Measurements from ENCODE around the gene SLC38A11. TPM values are rescaled to one million over a fixed set of nuclear protein-coding genes. Genes with fewer than 3 reads are reported as not detected.
"Not testable (repeated sequence)": the region's sequence is repeated elsewhere in the genome, so short reads cannot be mapped to it uniquely, and the experiment has no call there.

The SLC38A11 gene
- total RNA-seq, 1 experiment from 2014 or later: not detected

- TF ChIP-seq EZH2 (IDR thresholded peaks at IDR 0.05; ENCODE audit: borderline replicate concordance, low read depth, low read length, poor library complexity, severe bottlenecking) (no peak), CTCF (conservative IDR thresholded peaks at IDR 0.05; ENCODE audit: low read depth, low read length) (no peak)
- ChIA-PET POLR2A (ENCODE audit: low non-redundant PET) (no interaction called here), CTCF (no interaction called here)
- no peaks in the 10 kb centered on the region for H3K27me3 ChIP-seq (replicated peaks; ENCODE audit: insufficient read depth, low read depth, low read length, poor library complexity)
- H3K36me3 ChIP-seq (ENCODE audit: insufficient read depth, low read length, poor library complexity, severe bottlenecking): no peaks in the 10 kb centered on the region
- H3K27ac ChIP-seq (ENCODE audit: low read depth, low read length, poor library complexity, severe bottlenecking): no peak overlapping the region
- H3K4me3 ChIP-seq (ENCODE audit: low read depth, low read length, poor library complexity, severe bottlenecking): no peak overlapping the region
- intact Hi-C loops (cut with micrococcal nuclease; ENCODE audit: unreplicated experiment): no loop called here
- H3K9me3 ChIP-seq (ENCODE audit: low read depth, low read length, poor library complexity, severe bottlenecking): no peaks in the 10 kb centered on the region
- BruUV-seq (replicated peaks): no TSS peak
- H3K4me1 ChIP-seq (ENCODE audit: insufficient read depth, low read length, poor library complexity, severe bottlenecking): no peaks in the 10 kb centered on the region
- DNase-seq (ENCODE audit: low spot score): no peak
Observed at GRCh38 chr2:164868563-164869419, 86.5 kb downstream of the SLC38A11 start.

GRCh38 chr2:164867779-164868397 is 87.4 kb downstream of the SLC38A11 start:
- POLR2A ChIA-PET (ENCODE audit: low non-redundant PET): no interaction called here
- no TSS peak for BruUV-seq (replicated peaks)
- no peaks in the 10 kb centered on the region for H3K36me3 ChIP-seq (ENCODE audit: insufficient read depth, low read length, poor library complexity, severe bottlenecking)
- peak; percentile 46 for DNase-seq (ENCODE audit: low spot score)
- intact Hi-C loops (cut with micrococcal nuclease; ENCODE audit: unreplicated experiment): no loop called here
- H3K27ac ChIP-seq (ENCODE audit: low read depth, low read length, poor library complexity, severe bottlenecking): no peak overlapping the region
- no peak overlapping the region for H3K4me3 ChIP-seq (ENCODE audit: low read depth, low read length, poor library complexity, severe bottlenecking)
- H3K4me1 ChIP-seq (ENCODE audit: insufficient read depth, low read length, poor library complexity, severe bottlenecking): no peaks in the 10 kb centered on the region
- CTCF ChIA-PET: no interaction called here
- H3K9me3 ChIP-seq (ENCODE audit: low read depth, low read length, poor library complexity, severe bottlenecking): no peaks in the 10 kb centered on the region
- H3K27me3 ChIP-seq (replicated peaks; ENCODE audit: insufficient read depth, low read depth, low read length, poor library complexity): no peaks in the 10 kb centered on the region
- TF ChIP-seq EZH2 (IDR thresholded peaks at IDR 0.05; ENCODE audit: borderline replicate concordance, low read depth, low read length, poor library complexity, severe bottlenecking) (no peak), CTCF (conservative IDR thresholded peaks at IDR 0.05; ENCODE audit: low read depth, low read length) (no peak)

GRCh38 chr2:164866381-164866780 is 88.9 kb downstream of the SLC38A11 start:
- H3K36me3 ChIP-seq (ENCODE audit: insufficient read depth, low read length, poor library complexity, severe bottlenecking); DNase-seq (ENCODE audit: low spot score); H3K4me1 ChIP-seq (ENCODE audit: insufficient read depth, low read length, poor library complexity, severe bottlenecking); H3K9me3 ChIP-seq (ENCODE audit: low read depth, low read length, poor library complexity, severe bottlenecking); POLR2A ChIA-PET (ENCODE audit: low non-redundant PET); intact Hi-C loops (cut with micrococcal nuclease; ENCODE audit: unreplicated experiment); BruUV-seq (replicated peaks); CTCF ChIA-PET; H3K27me3 ChIP-seq (replicated peaks; ENCODE audit: insufficient read depth, low read depth, low read length, poor library complexity); H3K27ac ChIP-seq (ENCODE audit: low read depth, low read length, poor library complexity, severe bottlenecking); H3K4me3 ChIP-seq (ENCODE audit: low read depth, low read length, poor library complexity, severe bottlenecking): not testable (repeated sequence)

Measured in A673 (cell line).